Upper lobe of left lung (tissue), 4 donors: Measurements from ENCODE around the gene LY6G6F.

Experiments used
- POLR2A ChIP-seq, 4 donors: fragments of 450-650 bp; IDR thresholded peaks; one replicate each; pipeline ENCODE4 v1.5.1; 2016 to 2017; ENCODE audit warnings: antibody characterized with exemption in 4 of 4, mild to moderate bottlenecking in 2 of 4
- TF ChIP-seq, protein P1 (sequence below), 6 experiments: fragments of 450-650 bp in 4 of 6; fragments of 200-600 bp in 2 of 6; sonication (generic) in 2 of 6; IDR thresholded peaks; one replicate each; pipeline ENCODE4 v1.5.1; 2016 to 2019; ENCODE audit warnings: antibody characterized with exemption in 6 of 6

DNA sequence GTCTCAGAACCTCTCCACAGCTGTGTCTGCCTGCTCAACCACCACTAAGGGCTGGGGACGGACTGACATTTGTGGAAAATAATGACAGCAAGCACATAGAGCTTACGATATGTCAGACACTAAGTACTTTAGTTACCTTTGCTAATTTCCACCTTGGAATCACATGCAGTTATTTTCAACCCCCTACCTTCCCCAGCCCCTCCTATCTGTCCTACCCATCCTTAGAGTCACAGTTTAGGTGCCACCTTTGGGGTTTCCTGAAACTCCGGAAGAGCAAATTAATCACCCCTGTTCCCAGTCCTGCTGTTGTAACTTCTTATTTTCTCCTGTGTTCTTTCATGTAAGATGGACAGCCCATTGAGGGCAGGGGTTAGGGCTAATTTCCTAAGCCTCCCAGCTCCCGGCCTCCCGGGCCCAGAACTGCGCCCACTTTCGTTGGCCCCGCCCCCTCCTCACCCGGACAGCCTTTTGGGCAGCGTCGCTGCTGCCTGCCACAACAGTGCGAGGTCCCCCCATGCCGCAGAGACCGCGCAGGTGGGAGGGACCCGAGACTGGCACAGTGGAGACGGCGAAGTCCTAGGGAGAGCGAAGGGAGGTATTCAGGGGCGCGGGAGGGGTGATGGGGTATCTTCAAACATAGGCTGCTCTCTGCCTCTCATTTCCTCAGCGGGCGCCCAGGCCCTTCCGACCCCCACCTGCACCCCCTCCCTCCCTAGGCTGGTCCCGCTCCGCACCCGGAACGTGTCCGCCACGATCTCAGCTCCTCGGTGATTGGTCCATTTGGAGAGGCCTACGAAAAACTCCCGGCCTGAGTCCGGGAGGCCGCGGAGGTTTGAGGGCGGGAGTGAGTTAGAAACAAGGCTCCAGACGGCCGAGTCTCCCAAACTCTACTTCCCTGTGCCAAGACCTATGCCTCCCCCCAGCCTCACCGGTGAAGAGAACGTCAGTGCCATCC is 21.3 kb downstream of the LY6G6F start:
- TF ChIP-seq, protein P1, sequence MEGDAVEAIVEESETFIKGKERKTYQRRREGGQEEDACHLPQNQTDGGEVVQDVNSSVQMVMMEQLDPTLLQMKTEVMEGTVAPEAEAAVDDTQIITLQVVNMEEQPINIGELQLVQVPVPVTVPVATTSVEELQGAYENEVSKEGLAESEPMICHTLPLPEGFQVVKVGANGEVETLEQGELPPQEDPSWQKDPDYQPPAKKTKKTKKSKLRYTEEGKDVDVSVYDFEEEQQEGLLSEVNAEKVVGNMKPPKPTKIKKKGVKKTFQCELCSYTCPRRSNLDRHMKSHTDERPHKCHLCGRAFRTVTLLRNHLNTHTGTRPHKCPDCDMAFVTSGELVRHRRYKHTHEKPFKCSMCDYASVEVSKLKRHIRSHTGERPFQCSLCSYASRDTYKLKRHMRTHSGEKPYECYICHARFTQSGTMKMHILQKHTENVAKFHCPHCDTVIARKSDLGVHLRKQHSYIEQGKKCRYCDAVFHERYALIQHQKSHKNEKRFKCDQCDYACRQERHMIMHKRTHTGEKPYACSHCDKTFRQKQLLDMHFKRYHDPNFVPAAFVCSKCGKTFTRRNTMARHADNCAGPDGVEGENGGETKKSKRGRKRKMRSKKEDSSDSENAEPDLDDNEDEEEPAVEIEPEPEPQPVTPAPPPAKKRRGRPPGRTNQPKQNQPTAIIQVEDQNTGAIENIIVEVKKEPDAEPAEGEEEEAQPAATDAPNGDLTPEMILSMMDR (IDR thresholded peaks at IDR 0.05) = no peak
- TF ChIP-seq POLR2A (IDR thresholded peaks at IDR 0.05) = no peak
